GM12891 (cell line): ENCODE measurements around the gene NRGN.

Experiments
- POLR2A ChIP-seq: IDR thresholded peaks from 2 replicates; pipeline ENCODE4 v1.6.1; 2011; ENCODE audit warnings: low read depth, low read length, control low read depth
- POLR2AphosphoS5 ChIP-seq: IDR thresholded peaks from 2 replicates; pipeline ENCODE4 v1.6.1; 2011; ENCODE audit warnings: low read depth, low read length, control low read depth
- SPI1 ChIP-seq: IDR thresholded peaks from 2 replicates; pipeline ENCODE4 v1.6.1; 2011; ENCODE audit warnings: low read depth, low read length, control low read depth
- TAF1 ChIP-seq: IDR thresholded peaks from 2 replicates; pipeline ENCODE4 v1.6.1; 2011; ENCODE audit warnings: low read depth, low read length, control low read depth

DNA sequence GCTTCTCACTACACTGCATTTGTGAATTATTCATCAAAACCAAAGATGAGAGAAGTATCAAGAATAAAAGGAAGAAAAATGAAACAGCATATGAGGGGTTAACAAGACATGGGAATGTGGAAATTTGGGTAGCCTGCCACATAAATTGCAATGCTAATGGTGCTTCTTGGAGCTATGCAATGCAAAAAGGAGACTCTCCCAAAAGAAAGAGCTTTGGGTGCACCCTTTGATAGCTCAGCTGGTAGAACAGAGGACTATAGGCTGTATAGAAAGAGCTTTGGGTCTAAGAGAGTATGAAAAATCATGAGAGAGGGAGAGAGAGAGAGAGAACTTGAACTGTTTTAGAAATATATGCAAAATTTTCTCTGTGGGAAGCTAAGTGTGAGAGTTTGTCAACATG is 39.7 kb upstream of the NRGN start:
- TF ChIP-seq POLR2AphosphoS5 (no peak), TAF1 (no peak), POLR2A (no peak), SPI1 (no peak)
